GDM1 (cell line): ENCODE data around the gene NFE2.

Source experiments
- DNase-seq: peaks from one replicate; lab custom pipeline; 2025; lab: John Stamatoyannopoulos, UW

Gene NFE2

GRCh38 chr12:54249489-54249888 is 51.3 kb downstream of the NFE2 start:
- no peak for DNase-seq

GRCh38 chr12:54246011-54246641 is 54.7 kb downstream of the NFE2 start:
- no peak for DNase-seq
